ENCODE data around the gene GMIP.
A peak's percentile ranks its signal among the peaks of the same experiment; 100 is the strongest.
"Not testable (repeated sequence)": the region's sequence is repeated elsewhere in the genome, so short reads cannot be mapped to it uniquely, and the experiment has no call there.

Gene GMIP

GRCh38 chr19:19643158-19644053 is at the start of gene GMIP:
GMIP (minus strand) TSS chr19:19643657; CDS start chr19:19643529, 128 bp downstream.
- peak; percentile 83 for DNase-seq

- no peak for DNase-seq
Observed at GRCh38 chr19:19691683-19692082, 48.2 kb upstream of the GMIP start.

GRCh38 chr19:19689023-19689422 is 45.6 kb upstream of the GMIP start:
- DNase-seq, result not testable (repeated sequence)

- peak; percentile 8 for DNase-seq
Observed at GRCh38 chr19:19687090-19687489, 43.6 kb upstream of the GMIP start.

GRCh38 chr19:19686580-19686979 is 43.1 kb upstream of the GMIP start:
- no peak for DNase-seq

GRCh38 chr19:19686119-19686518 is 42.7 kb upstream of the GMIP start:
- not testable (repeated sequence) for DNase-seq

GRCh38 chr19:19679176-19680073 is 36.0 kb upstream of the GMIP start:
- no peak for DNase-seq

GRCh38 chr19:19677579-19677978 is 34.1 kb upstream of the GMIP start:
- no peak for DNase-seq

- DNase-seq, result no peak
Observed at GRCh38 chr19:19674315-19674714, 30.9 kb upstream of the GMIP start.

- DNase-seq, result no peak
Observed at GRCh38 chr19:19672816-19673215, 29.4 kb upstream of the GMIP start.

GRCh38 chr19:19670070-19670551 is 26.7 kb upstream of the GMIP start:
- DNase-seq, result no peak

- peak; percentile 99 for DNase-seq
Observed at GRCh38 chr19:19668230-19669012, 25.0 kb upstream of the GMIP start, which contains the start of gene ZNF101. ZNF101 (plus strand) TSS chr19:19668839; CDS start chr19:19668964, 125 bp downstream.

GRCh38 chr19:19665420-19665948 is 22.0 kb upstream of the GMIP start:
- DNase-seq, result not testable (repeated sequence)

GRCh38 chr19:19663256-19664120 is 20.0 kb upstream of the GMIP start, which contains the start of gene ATP13A1:
ATP13A1 (minus strand) TSS chr19:19663676; CDS start chr19:19663666, 10 bp downstream.
- DNase-seq, result peak; percentile 100

GRCh38 chr19:19662871-19663255 is 19.4 kb upstream of the GMIP start:
- no peak for DNase-seq

GRCh38 chr19:19662344-19662743 is 18.9 kb upstream of the GMIP start:
- DNase-seq, result no peak

- DNase-seq, result no peak
Observed at GRCh38 chr19:19661675-19662251, 18.3 kb upstream of the GMIP start.

GRCh38 chr19:19661141-19661674 is 17.8 kb upstream of the GMIP start:
- no peak for DNase-seq

GRCh38 chr19:19659646-19660245 is 16.3 kb upstream of the GMIP start:
- DNase-seq, result no peak

- DNase-seq, result no peak
Observed at GRCh38 chr19:19657397-19657783, 13.9 kb upstream of the GMIP start.
